Dendritic cell treated with granulocyte-macrophage colony-stimulating factor and Interleukin-4, amounts not matched to agents 40 ng/mL and 50 ng/mL, for 4 days (primary cell): Measurements from ENCODE around the gene ABHD17C.
"Not testable (repeated sequence)": the region's sequence is repeated elsewhere in the genome, so short reads cannot be mapped to it uniquely, and the experiment has no call there.

Experiments used
- H3K27ac Mint-ChIP-seq: one replicate; pipeline ENCODE4 v1.8.0; 2022; ENCODE audit warnings: mild to moderate bottlenecking, mixed read lengths
- H3K27me3 Mint-ChIP-seq: one replicate; pipeline ENCODE4 v1.8.0; 2022; ENCODE audit warnings: mild to moderate bottlenecking, mixed read lengths
- H3K36me3 Mint-ChIP-seq: one replicate; pipeline ENCODE4 v1.8.0; 2022; ENCODE audit warnings: low read depth, mixed read lengths
- H3K4me1 Mint-ChIP-seq: one replicate; pipeline ENCODE4 v1.8.0; 2022; ENCODE audit warnings: low read depth, mixed read lengths
- H3K4me3 Mint-ChIP-seq: one replicate; pipeline ENCODE4 v1.8.0; 2022; ENCODE audit warnings: mild to moderate bottlenecking, moderate library complexity, mixed read lengths
- H3K9me3 Mint-ChIP-seq: one replicate; pipeline ENCODE4 v1.8.0; 2022; ENCODE audit warnings: mixed read lengths
- intact Hi-C: fragments of 100-400 bp; cut with micrococcal nuclease; formaldehyde crosslinking; loops from one replicate; pipeline ENCODE4 v1.15.0; 2022

ABHD17C gene

GRCh38 chr15:80749589-80749988, 54.5 kb downstream of the ABHD17C start:
- no peak overlapping the region for H3K4me3 Mint-ChIP-seq
- H3K27me3 Mint-ChIP-seq, result no peaks in the 10 kb centered on the region
- intact Hi-C loops, result no loop called here
- H3K9me3 Mint-ChIP-seq, result peaks cover 6% of the 10 kb centered on the region
- H3K27ac Mint-ChIP-seq, result no peak overlapping the region
- H3K4me1 Mint-ChIP-seq, result no peaks in the 10 kb centered on the region
- no peaks in the 10 kb centered on the region for H3K36me3 Mint-ChIP-seq

- Mint-ChIP-seq H3K4me3 (no peak overlapping the region), H3K4me1 (no peaks in the 10 kb centered on the region), H3K9me3 (peaks cover 6% of the 10 kb centered on the region), H3K27ac (no peak overlapping the region), H3K36me3 (no peaks in the 10 kb centered on the region), H3K27me3 (no peaks in the 10 kb centered on the region)
- intact Hi-C loops, result no loop called here
Observed at GRCh38 chr15:80750575-80750974, 55.5 kb downstream of the ABHD17C start.

- intact Hi-C loops, result no loop called here
- Mint-ChIP-seq H3K9me3 (no peaks in the 10 kb centered on the region), H3K4me1 (no peaks in the 10 kb centered on the region), H3K27me3 (no peaks in the 10 kb centered on the region), H3K36me3 (no peaks in the 10 kb centered on the region), H3K27ac (no peak overlapping the region), H3K4me3 (no peak overlapping the region)
Observed at GRCh38 chr15:80752204-80752603, 57.1 kb downstream of the ABHD17C start.

GRCh38 chr15:80753161-80753560, 58.1 kb downstream of the ABHD17C start:
- no peaks in the 10 kb centered on the region for H3K9me3 Mint-ChIP-seq
- no peaks in the 10 kb centered on the region for H3K36me3 Mint-ChIP-seq
- no peaks in the 10 kb centered on the region for H3K27me3 Mint-ChIP-seq
- no peaks in the 10 kb centered on the region for H3K4me1 Mint-ChIP-seq
- no peak overlapping the region for H3K27ac Mint-ChIP-seq
- intact Hi-C loops, result no loop called here
- no peak overlapping the region for H3K4me3 Mint-ChIP-seq

- Mint-ChIP-seq H3K27me3 (no peaks in the 10 kb centered on the region), H3K36me3 (no peaks in the 10 kb centered on the region), H3K9me3 (no peaks in the 10 kb centered on the region), H3K27ac (no peak overlapping the region), H3K4me3 (no peak overlapping the region), H3K4me1 (no peaks in the 10 kb centered on the region)
- intact Hi-C loops, result no loop called here
Observed at GRCh38 chr15:80754014-80754413, 58.9 kb downstream of the ABHD17C start.

GRCh38 chr15:80755885-80756284, 60.8 kb downstream of the ABHD17C start:
- no peaks in the 10 kb centered on the region for H3K4me1 Mint-ChIP-seq
- H3K9me3 Mint-ChIP-seq, result no peaks in the 10 kb centered on the region
- no peaks in the 10 kb centered on the region for H3K36me3 Mint-ChIP-seq
- intact Hi-C loops, result no loop called here
- H3K27ac Mint-ChIP-seq, result no peak overlapping the region
- no peak overlapping the region for H3K4me3 Mint-ChIP-seq
- no peaks in the 10 kb centered on the region for H3K27me3 Mint-ChIP-seq

GRCh38 chr15:80758130-80758745, 63.1 kb downstream of the ABHD17C start:
- H3K27ac Mint-ChIP-seq, result no peak overlapping the region
- no peak overlapping the region for H3K4me3 Mint-ChIP-seq
- intact Hi-C loops, result no loop called here
- H3K9me3 Mint-ChIP-seq, result no peaks in the 10 kb centered on the region
- H3K27me3 Mint-ChIP-seq, result no peaks in the 10 kb centered on the region
- H3K4me1 Mint-ChIP-seq, result no peaks in the 10 kb centered on the region
- H3K36me3 Mint-ChIP-seq, result no peaks in the 10 kb centered on the region

GRCh38 chr15:80760960-80761359, 65.8 kb downstream of the ABHD17C start:
- H3K4me3 Mint-ChIP-seq, result no peak overlapping the region
- no peaks in the 10 kb centered on the region for H3K4me1 Mint-ChIP-seq
- H3K9me3 Mint-ChIP-seq, result no peaks in the 10 kb centered on the region
- H3K36me3 Mint-ChIP-seq, result no peaks in the 10 kb centered on the region
- no peak overlapping the region for H3K27ac Mint-ChIP-seq
- intact Hi-C loops, result no loop called here
- no peaks in the 10 kb centered on the region for H3K27me3 Mint-ChIP-seq

GRCh38 chr15:80761754-80762153, 66.6 kb downstream of the ABHD17C start:
- H3K4me3 Mint-ChIP-seq, result no peak overlapping the region
- intact Hi-C loops, result no loop called here

GRCh38 chr15:80763235-80763634, 68.1 kb downstream of the ABHD17C start:
- H3K27ac Mint-ChIP-seq, H3K9me3 Mint-ChIP-seq, intact Hi-C loops, H3K4me3 Mint-ChIP-seq, H3K27me3 Mint-ChIP-seq, H3K36me3 Mint-ChIP-seq, H3K4me1 Mint-ChIP-seq: not testable (repeated sequence)

More at GRCh38 chr15:80761754-80762153, 66.6 kb downstream of the ABHD17C start:
- no peak overlapping the region for H3K27ac Mint-ChIP-seq
- H3K9me3 Mint-ChIP-seq, result no peaks in the 10 kb centered on the region
- H3K36me3 Mint-ChIP-seq, result no peaks in the 10 kb centered on the region
- no peaks in the 10 kb centered on the region for H3K27me3 Mint-ChIP-seq
- H3K4me1 Mint-ChIP-seq, result no peaks in the 10 kb centered on the region

GRCh38 chr15:80764535-80764934, 69.4 kb downstream of the ABHD17C start:
- no peaks in the 10 kb centered on the region for H3K36me3 Mint-ChIP-seq
- intact Hi-C loops, result no loop called here
- no peak overlapping the region for H3K4me3 Mint-ChIP-seq
- H3K27ac Mint-ChIP-seq, result no peak overlapping the region
- H3K4me1 Mint-ChIP-seq, result no peaks in the 10 kb centered on the region
- no peaks in the 10 kb centered on the region for H3K9me3 Mint-ChIP-seq
- no peaks in the 10 kb centered on the region for H3K27me3 Mint-ChIP-seq

- H3K9me3 Mint-ChIP-seq, result no peaks in the 10 kb centered on the region
- no peaks in the 10 kb centered on the region for H3K36me3 Mint-ChIP-seq
- no peak overlapping the region for H3K27ac Mint-ChIP-seq
- no peaks in the 10 kb centered on the region for H3K27me3 Mint-ChIP-seq
- no peaks in the 10 kb centered on the region for H3K4me1 Mint-ChIP-seq
- H3K4me3 Mint-ChIP-seq, result no peak overlapping the region
- intact Hi-C loops, result no loop called here
Observed at GRCh38 chr15:80766275-80766674, 71.2 kb downstream of the ABHD17C start.

GRCh38 chr15:80768158-80768557, 73.0 kb downstream of the ABHD17C start:
- H3K36me3 Mint-ChIP-seq, result no peaks in the 10 kb centered on the region
- no peaks in the 10 kb centered on the region for H3K27me3 Mint-ChIP-seq
- intact Hi-C loops, result no loop called here
- H3K9me3 Mint-ChIP-seq, result no peaks in the 10 kb centered on the region
- no peaks in the 10 kb centered on the region for H3K4me1 Mint-ChIP-seq
- no peak overlapping the region for H3K27ac Mint-ChIP-seq
- no peak overlapping the region for H3K4me3 Mint-ChIP-seq

GRCh38 chr15:80769153-80769828, 74.2 kb downstream of the ABHD17C start:
- H3K4me3 Mint-ChIP-seq, result no peak overlapping the region
- no peaks in the 10 kb centered on the region for H3K9me3 Mint-ChIP-seq
- H3K27me3 Mint-ChIP-seq, result peaks cover 5% of the 10 kb centered on the region
- no peaks in the 10 kb centered on the region for H3K36me3 Mint-ChIP-seq
- intact Hi-C loops, result no loop called here
- no peaks in the 10 kb centered on the region for H3K4me1 Mint-ChIP-seq
- H3K27ac Mint-ChIP-seq, result no peak overlapping the region
